Activated CD4-positive, CD25-positive, alpha-beta regulatory T cell treated with anti-CD3 and anti-CD28 coated beads, Interleukin-2, amount 50 U/mL, for 72 hours (primary cell): ENCODE results near the gene SBK2.
"Not testable (repeated sequence)": the region's sequence is repeated elsewhere in the genome, so short reads cannot be mapped to it uniquely, and the experiment has no call there.

Source experiments
- DNase-seq: peaks from one replicate; pipeline ENCODE4 v3.0.0; 2021

The SBK2 gene

GRCh38 chr19:55497763-55498162 is 39.2 kb downstream of the SBK2 start:
- no peak for DNase-seq

GRCh38 chr19:55496820-55497219 is 40.1 kb downstream of the SBK2 start:
- DNase-seq: not testable (repeated sequence)

DNA sequence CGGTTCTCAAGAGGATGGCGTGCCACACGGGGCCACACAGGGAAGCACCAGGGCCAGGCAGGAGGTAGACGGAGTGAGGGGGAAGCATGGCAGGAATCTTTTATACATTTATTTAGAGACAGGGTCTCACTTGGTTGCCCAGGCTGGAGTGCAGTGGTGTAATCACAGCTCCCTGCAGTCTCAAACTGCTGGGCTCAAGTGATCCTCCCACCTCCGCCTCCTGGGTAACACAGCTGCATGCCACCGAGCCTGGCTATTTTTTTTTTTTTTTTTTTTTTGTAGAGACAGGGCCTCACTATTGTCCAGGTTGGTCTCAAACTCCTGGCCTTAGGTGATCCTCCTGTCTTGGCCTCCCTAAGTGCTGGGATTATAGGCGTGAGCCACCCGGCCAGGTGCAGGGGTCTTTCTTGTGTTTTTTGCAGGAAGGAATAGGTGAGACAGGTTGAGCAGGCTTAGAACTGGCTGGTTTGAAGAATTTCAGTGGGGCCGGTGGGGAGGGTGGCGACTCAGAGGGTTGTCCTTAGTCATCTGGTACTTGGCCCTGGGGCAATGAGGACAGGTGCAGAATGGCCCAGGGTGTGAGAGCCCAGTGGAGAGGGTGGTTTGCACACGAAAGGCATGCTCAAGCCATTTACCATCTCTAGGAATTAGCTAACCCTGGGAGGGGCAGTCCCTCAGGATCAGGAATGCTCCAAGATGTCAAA is 41.1 kb downstream of the SBK2 start:
- no peak for DNase-seq

- no peak for DNase-seq
Observed at GRCh38 chr19:55494172-55494761, 42.7 kb downstream of the SBK2 start.

- DNase-seq: no peak
Observed at GRCh38 chr19:55493645-55494171, 43.2 kb downstream of the SBK2 start.

GRCh38 chr19:55493052-55493644 is 43.8 kb downstream of the SBK2 start:
- no peak for DNase-seq

GRCh38 chr19:55492362-55492944 is 44.5 kb downstream of the SBK2 start:
- no peak for DNase-seq

DNA sequence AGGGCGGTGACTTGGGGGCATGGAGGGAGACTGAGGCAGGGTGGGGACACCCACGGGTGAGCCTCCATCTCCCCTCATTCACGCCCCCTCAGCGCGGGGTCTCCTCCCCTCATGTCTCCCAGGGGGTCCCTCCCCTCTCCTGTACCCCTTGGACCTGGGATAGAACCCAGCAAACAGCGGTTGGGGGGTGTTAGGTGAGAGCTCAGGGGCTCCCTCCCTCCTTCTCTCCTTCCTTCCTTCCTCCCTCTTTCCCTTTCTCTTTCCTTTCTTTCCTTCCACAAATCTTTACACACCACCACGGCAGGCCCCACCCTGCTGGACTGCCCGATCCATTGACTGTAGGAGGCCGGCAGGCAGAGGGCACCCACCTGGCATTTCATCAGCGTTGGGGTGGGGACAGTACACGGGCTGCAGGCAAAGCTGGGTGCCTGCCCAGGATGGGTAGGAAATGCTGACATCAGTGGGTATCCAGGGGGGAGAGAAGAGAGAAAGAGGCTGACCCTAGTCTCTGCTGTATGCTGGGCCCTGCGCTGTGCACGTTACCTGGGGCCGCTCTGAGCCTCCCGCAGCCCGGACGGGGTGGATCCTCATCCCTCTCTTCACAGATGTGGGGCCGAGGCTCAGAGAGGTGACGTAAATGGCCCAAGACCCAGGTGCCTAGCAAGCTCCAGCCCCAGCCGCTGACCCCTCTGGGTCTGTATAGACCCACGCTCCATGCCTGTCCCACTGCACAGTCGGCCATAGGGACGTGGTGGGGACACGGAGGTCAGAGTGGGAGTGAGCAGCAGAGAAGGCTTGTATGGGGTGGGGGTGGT is 45.2 kb downstream of the SBK2 start:
- no peak for DNase-seq

DNA sequence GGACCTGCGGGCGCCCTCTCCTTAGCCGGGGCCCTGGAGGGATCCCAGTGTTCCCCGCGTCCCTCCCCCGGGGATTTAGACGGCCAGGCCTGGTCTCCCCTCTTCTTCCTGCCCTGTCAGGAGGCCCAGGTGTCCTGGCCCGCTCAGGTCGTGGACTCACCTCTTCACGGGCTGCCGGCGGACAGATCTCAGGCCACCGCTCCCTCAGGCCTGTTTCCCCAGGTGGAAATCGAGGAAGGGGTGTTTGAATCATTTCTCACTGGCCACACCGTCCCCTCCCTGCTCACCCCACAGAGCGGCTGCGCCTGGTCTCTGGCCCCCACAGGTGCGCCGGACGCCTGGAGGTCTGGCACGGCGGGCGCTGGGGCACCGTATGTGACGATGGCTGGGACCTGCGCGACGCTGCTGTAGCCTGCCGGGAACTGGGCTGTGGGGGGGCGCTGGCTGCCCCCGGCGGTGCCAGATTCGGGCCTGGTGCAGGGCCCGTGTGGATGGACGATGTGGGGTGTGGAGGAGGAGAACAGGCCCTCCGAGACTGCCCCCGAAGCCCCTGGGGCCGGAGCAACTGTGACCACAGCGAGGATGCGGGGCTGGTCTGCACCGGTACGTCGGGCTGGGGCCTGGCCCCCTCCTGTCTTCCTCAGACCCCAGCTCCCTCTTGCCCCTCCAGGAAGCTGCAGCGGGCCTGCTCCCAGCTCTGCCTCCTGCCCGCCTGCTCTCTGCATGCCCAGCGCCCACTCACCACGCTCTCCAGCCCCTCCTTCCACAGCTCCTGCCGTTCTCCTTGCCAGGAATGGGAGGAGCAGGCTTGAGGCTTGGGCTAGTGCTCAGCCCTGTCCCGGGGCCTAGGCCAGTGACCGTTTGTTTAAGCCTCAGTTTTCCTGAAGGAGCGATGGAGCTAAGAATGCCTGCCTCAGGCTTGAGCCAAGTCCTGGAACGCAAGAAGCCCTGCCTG is 46.2 kb downstream of the SBK2 start:
- no peak for DNase-seq

DNA sequence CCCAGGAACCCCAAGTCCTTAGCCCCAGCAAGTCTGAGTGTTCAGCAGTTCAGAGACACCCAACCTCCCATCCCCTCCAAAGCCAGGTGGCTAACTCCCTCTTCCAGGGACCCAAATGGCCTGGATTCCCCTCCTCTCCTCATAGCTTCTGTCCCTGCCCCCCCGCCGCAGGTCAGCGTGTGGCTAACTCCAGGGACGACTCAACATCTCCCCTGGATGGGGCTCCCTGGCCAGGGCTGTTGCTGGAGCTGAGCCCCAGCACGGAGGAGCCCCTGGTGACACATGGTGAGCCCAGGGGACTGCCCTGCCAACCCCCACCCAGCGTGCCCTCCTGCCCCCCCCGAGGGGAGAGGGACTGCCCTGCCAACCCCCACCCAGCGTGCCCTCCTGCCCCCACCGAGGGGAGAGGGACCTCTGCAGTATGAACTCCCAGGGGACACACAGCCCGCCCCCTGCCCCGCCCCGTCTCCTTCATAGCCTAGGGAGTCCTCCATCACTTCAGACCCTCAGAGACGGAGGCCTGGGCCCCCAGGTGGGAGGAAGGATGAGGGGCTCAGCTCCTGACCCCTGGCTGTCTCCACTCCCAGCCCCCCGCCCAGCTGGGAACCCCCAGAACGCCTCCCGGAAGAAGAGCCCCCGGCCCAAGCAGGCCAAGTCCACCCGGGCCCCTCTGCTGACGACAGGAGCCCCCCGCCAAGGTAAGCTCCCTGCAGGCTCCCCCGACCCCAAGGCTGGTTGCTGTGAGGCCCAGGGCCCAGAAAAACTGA is 47.0 kb downstream of the SBK2 start:
- no peak for DNase-seq

GRCh38 chr19:55488986-55489710 is 47.8 kb downstream of the SBK2 start:
- DNase-seq: no peak

DNA sequence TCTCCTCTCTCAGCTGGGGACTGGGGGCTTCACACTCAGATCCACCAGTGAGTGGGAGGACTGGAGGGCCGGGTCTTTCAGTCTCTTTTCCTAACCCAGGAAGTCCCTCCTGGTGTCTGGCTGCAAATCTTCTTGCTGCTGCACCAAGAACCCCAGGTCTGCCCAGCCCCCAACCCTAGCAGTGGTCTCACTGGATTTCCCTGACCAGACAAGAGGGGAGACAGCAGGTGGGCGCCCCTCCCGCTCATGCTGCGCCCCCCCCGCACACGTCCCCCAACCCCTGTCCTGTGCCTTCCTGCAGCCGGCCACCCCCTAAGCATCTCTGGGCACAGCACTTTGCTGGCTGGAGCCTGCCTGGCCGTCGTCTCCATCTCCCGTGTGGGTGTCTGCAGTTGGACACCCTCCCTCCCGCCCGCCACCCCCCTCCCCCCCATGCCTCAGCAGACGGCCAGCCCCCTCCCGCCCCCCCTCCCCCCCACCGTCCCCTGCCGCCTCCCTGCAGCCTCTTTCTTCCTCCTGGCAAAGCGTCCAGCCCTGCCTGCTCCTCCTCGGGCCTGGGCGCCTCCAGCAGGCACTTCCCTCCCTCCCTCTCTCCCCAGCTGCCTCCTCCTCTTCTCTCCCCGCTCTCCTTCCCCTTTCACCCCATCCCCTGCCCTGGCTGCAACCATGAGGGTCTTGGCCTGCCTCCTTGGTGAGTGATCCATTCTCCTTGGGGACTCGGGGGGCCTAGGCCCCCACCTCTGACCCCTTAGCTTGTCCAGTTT is 48.8 kb downstream of the SBK2 start, which contains the start of gene SSC5D:
TSS of gene SSC5D (plus strand) at position 513 of the 764 bp plus-strand sequence. CDS start at position 667, 154 bp downstream.
- no peak for DNase-seq

DNA sequence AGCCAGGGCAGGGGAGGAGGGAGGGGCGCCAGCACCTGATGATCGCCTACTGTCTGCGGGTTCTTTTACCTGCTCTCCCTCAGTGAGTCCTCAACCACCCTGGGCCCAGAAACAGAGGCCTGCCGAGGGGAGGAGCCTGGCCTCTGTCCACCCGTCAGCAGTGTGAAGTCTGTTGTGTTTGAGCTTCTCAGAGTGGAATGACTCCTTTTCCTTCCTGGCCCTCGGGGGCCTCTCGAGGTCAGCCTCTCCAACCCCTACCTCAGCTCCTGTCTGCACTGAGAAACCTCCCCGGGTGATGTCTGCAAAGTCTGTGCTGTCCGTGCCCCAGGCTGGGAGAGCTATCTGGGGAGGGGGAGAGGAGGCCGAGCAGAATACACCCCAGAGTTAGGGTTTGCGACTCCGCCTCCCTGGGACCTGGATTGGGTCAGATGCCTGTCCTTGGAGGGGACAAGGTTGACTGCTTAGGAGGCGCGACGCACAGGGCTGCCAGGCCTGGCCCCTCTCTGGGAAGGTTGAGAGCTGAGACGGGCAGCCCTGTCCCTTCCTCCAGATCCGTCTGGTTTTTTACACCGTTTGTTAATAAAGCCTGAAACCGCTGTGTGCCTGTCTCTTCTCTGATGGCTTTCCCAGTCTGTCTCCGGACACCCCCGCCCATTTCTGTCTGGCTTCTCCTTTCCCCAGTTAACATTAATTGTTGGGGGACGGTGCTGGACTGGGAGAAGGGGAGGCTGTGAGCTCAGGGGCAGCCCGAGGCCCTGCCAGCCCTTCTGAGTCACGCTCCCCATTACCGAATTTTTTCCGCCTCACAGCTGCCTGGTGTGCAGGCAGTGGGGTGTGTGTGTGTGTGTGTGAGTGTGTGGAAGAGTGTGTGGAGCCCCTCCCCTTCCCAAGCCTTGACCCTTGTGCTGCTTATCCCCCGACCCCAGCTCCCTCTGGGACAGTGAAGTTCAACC is 49.7 kb downstream of the SBK2 start:
- DNase-seq: no peak

- DNase-seq: no peak
Observed at GRCh38 chr19:55486043-55486970, 50.6 kb downstream of the SBK2 start.

- DNase-seq: no peak
Observed at GRCh38 chr19:55485439-55486011, 51.4 kb downstream of the SBK2 start.
